Bronchus fibroblast of lung (primary cell): ENCODE data around the gene CRISP1. TPM values are rescaled to one million over a fixed set of nuclear protein-coding genes. Genes with fewer than 3 reads are reported as not detected.

ENCODE experiments used
- total RNA-seq: library from RNA; depleted of rRNA; stranded (reverse); fragments of >200 nt; gene quantifications from 2 replicates; pipeline ENCODE4 v1.2.3, GENCODE V29; 2015

CRISP1 gene, protein sequence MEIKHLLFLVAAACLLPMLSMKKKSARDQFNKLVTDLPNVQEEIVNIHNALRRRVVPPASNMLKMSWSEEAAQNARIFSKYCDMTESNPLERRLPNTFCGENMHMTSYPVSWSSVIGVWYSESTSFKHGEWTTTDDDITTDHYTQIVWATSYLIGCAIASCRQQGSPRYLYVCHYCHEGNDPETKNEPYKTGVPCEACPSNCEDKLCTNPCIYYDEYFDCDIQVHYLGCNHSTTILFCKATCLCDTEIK
- total RNA-seq: not detected in 2 replicates

GRCh38 chr6:49866485-49866943 lies at the start of gene CRISP1:
TSS of gene CRISP1 (minus strand) at chr6:49866535. CDS start at chr6:49857400, 9,135 bp downstream.

GRCh38 chr6:49787176-49787575 lies 79.2 kb downstream of the CRISP1 start, which contains the start of gene PGK2:
TSS of gene PGK2 (minus strand) at chr6:49787285. CDS start at chr6:49787187, 98 bp downstream.

Other genes starting within 250 kb of the CRISP1 start
- not detected in 2 replicates for gene RHAG, start 229.7 kb downstream of the CRISP1 start, total RNA-seq
- not detected in 2 replicates for gene CRISP2, start 153.0 kb downstream of the CRISP1 start, total RNA-seq
- gene CRISP3, start 122.1 kb downstream of the CRISP1 start, total RNA-seq: not detected in 2 replicates
- not detected in 2 replicates for gene PGK2, start 79.2 kb downstream of the CRISP1 start, total RNA-seq
- not detected in 2 replicates for gene DEFB114, start 97.6 kb upstream of the CRISP1 start, total RNA-seq
- not detected in 2 replicates for gene DEFB113, start 103.1 kb upstream of the CRISP1 start, total RNA-seq
- not detected in 2 replicates for gene DEFB110, start 155.5 kb upstream of the CRISP1 start, total RNA-seq
- not detected in 2 replicates for gene DEFB112, start 183.4 kb upstream of the CRISP1 start, total RNA-seq